CD8-positive, alpha-beta memory T cell (primary cell): ENCODE data around the gene CAMKMT. TPM values are rescaled to one million over a fixed set of nuclear protein-coding genes. Genes with fewer than 3 reads are reported as not detected.

Experiments
- CTCF ChIA-PET: fragments of 350-600 bp; sonication (Branson Sonifier 250); formaldehyde crosslinking; loops from one replicate; lab custom pipeline; 2021; ENCODE audit warnings: antibody characterized with exemption; lab: Charles Lee
- POLR2A ChIA-PET: fragments of 350-600 bp; sonication (Branson Sonifier 250); formaldehyde crosslinking; loops from one replicate; lab custom pipeline; 2021; ENCODE audit warnings: antibody characterized with exemption; lab: Charles Lee
- DNase-seq, 5 donors: peaks; one replicate each; pipeline versions ENCODE4 v3.0.0 to v3.0.0-alpha.2; 2020 to 2022; ENCODE audit warnings: mixed read lengths in 1 of 5
- H3K27ac ChIP-seq: one replicate; pipeline ENCODE4 v1.7.0; 2013; ENCODE audit warnings: low read depth, mild to moderate bottlenecking, low read length, moderate library complexity
- H3K27me3 ChIP-seq: 2 replicates; pipeline ENCODE4 v1.7.0; 2013; ENCODE audit warnings: low read length, mild to moderate bottlenecking; ENCODE audit not compliant: insufficient read depth, poor library complexity, severe bottlenecking
- H3K36me3 ChIP-seq: 2 replicates; pipeline ENCODE4 v1.7.0; 2013; ENCODE audit warnings: mild to moderate bottlenecking, low read length, moderate library complexity; ENCODE audit not compliant: insufficient read depth
- H3K4me1 ChIP-seq: 2 replicates; pipeline ENCODE4 v1.7.0; 2013; ENCODE audit warnings: mild to moderate bottlenecking, low read length, moderate library complexity; ENCODE audit not compliant: insufficient read depth
- H3K4me3 ChIP-seq: 2 replicates; pipeline ENCODE4 v1.7.0; 2013; ENCODE audit warnings: mild to moderate bottlenecking, low read length
- H3K9me3 ChIP-seq: 2 replicates; pipeline ENCODE4 v1.7.0; 2013; ENCODE audit warnings: mild to moderate bottlenecking, low read length
- H3K27ac Mint-ChIP-seq, 8 donors: one replicate each; pipeline ENCODE4 v1.8.0; 2020 to 2021; ENCODE audit warnings: mixed read lengths in 8 of 8, mild to moderate bottlenecking in 6 of 8, inconsistent platforms in 3 of 8, moderate library complexity in 3 of 8
- H3K27me3 Mint-ChIP-seq, 2 donors: one replicate each; pipeline ENCODE4 v1.8.0; 2020 to 2021; ENCODE audit warnings: mixed read lengths in 2 of 2, mild to moderate bottlenecking in 1 of 2, moderate library complexity in 1 of 2
- H3K36me3 Mint-ChIP-seq, 3 donors: one replicate each; pipeline ENCODE4 v1.8.0; 2020 to 2021; ENCODE audit warnings: mixed read lengths in 3 of 3, inconsistent platforms in 1 of 3, mild to moderate bottlenecking in 1 of 3
- H3K4me1 Mint-ChIP-seq, 3 donors: one replicate each; pipeline ENCODE4 v1.8.0; 2020 to 2021; ENCODE audit warnings: mixed read lengths in 3 of 3, inconsistent platforms in 1 of 3, mild to moderate bottlenecking in 1 of 3
- H3K4me3 Mint-ChIP-seq, 7 donors: one replicate each; pipeline ENCODE4 v1.8.0; 2020 to 2021; ENCODE audit warnings: mixed read lengths in 7 of 7, mild to moderate bottlenecking in 6 of 7, moderate library complexity in 4 of 7, inconsistent platforms in 2 of 7
- H3K9me3 Mint-ChIP-seq, 5 donors: one replicate each; pipeline ENCODE4 v1.8.0; 2020 to 2022; ENCODE audit warnings: mixed read lengths in 5 of 5, mild to moderate bottlenecking in 3 of 5, moderate library complexity in 2 of 5, inconsistent platforms in 1 of 5
- polyA plus RNA-seq: library from polyadenylated mRNA; unstranded; fragments of 300-500 nt; fragmentation: Illumina TruSeq; gene quantifications from one replicate; pipeline ENCODE4 v1.2.3, GENCODE V29; 2021
- total RNA-seq, 2 experiments: library from RNA; stranded (reverse); gene quantifications; one replicate each; pipeline ENCODE4 v1.2.3, GENCODE V29; 2021

CAMKMT gene
- total and polyA plus RNA-seq, 3 experiments from 2014 or later, result 11.4 to 14.0 (median 11.7) TPM

GRCh38 chr2:44519026-44519425 is 157.3 kb downstream of the CAMKMT start:
- no peaks in the 10 kb centered on the region for H3K27me3 ChIP-seq

GRCh38 chr2:44522846-44523245 is 161.1 kb downstream of the CAMKMT start:
- no peaks in the 10 kb centered on the region for H3K9me3 ChIP-seq
- ChIA-PET POLR2A (no interaction called here), CTCF (no interaction called here)
- no peak overlapping the region for H3K27ac Mint-ChIP-seq
- no peak overlapping the region for H3K27ac ChIP-seq
- H3K9me3 Mint-ChIP-seq, result peaks cover 12 to 36% (median 25%) of the 10 kb centered on the region in 5 donors
- H3K36me3 ChIP-seq, result no peaks in the 10 kb centered on the region
- no peaks in the 10 kb centered on the region for H3K27me3 Mint-ChIP-seq
- DNase-seq, result no peak
- H3K36me3 Mint-ChIP-seq, result peaks cover 11 to 33% (median 15%) of the 10 kb centered on the region in 3 donors
- no peak overlapping the region for H3K4me3 ChIP-seq
- H3K27me3 ChIP-seq, result no peaks in the 10 kb centered on the region
- no peaks in the 10 kb centered on the region for H3K4me1 Mint-ChIP-seq
- H3K4me1 ChIP-seq, result no peaks in the 10 kb centered on the region
- H3K4me3 Mint-ChIP-seq, result no peak overlapping the region

More at GRCh38 chr2:44519026-44519425, 157.3 kb downstream of the CAMKMT start:
- H3K27ac ChIP-seq, result no peak overlapping the region
- Mint-ChIP-seq H3K4me3 (no peak overlapping the region), H3K9me3 (peaks cover 12 to 30% (median 24%) of the 10 kb centered on the region in 5 donors), H3K4me1 (no peaks in the 10 kb centered on the region), H3K27me3 (no peaks in the 10 kb centered on the region), H3K27ac (no peak overlapping the region), H3K36me3 (peaks cover 14 to 30% (median 16%) of the 10 kb centered on the region in 3 donors)
- no peaks in the 10 kb centered on the region for H3K36me3 ChIP-seq
- no peak for DNase-seq
- no peak overlapping the region for H3K4me3 ChIP-seq
- CTCF ChIA-PET, result no interaction called here
- POLR2A ChIA-PET, result no interaction called here
- no peaks in the 10 kb centered on the region for H3K9me3 ChIP-seq
- H3K4me1 ChIP-seq, result no peaks in the 10 kb centered on the region

GRCh38 chr2:44524347-44524926 is 162.7 kb downstream of the CAMKMT start:
- H3K4me1 Mint-ChIP-seq, result no peaks in the 10 kb centered on the region
- Histone ChIP-seq H3K9me3 (no peaks in the 10 kb centered on the region), H3K27ac (no peak overlapping the region), H3K4me1 (no peaks in the 10 kb centered on the region), H3K4me3 (no peak overlapping the region), H3K36me3 (no peaks in the 10 kb centered on the region), H3K27me3 (no peaks in the 10 kb centered on the region)
- peaks cover 9 to 28% (median 15%) of the 10 kb centered on the region in 3 donors for H3K36me3 Mint-ChIP-seq
- H3K27me3 Mint-ChIP-seq, result no peaks in the 10 kb centered on the region
- ChIA-PET POLR2A (no interaction called here), CTCF (no interaction called here)
- no peak for DNase-seq
- H3K9me3 Mint-ChIP-seq, result peaks cover 12 to 35% (median 24%) of the 10 kb centered on the region in 5 donors
- no peak overlapping the region for H3K4me3 Mint-ChIP-seq
- peak overlapping the region in 1 of 8 donors; percentile 23 for H3K27ac Mint-ChIP-seq

- Histone ChIP-seq H3K27me3 (no peaks in the 10 kb centered on the region), H3K4me1 (no peaks in the 10 kb centered on the region), H3K9me3 (no peaks in the 10 kb centered on the region), H3K36me3 (no peaks in the 10 kb centered on the region), H3K27ac (no peak overlapping the region), H3K4me3 (no peak overlapping the region)
- Mint-ChIP-seq H3K4me3 (no peak overlapping the region), H3K9me3 (peaks cover 8 to 22% (median 13%) of the 10 kb centered on the region in 5 donors), H3K27me3 (peaks cover 0 to 2% of the 10 kb centered on the region in 2 donors), H3K36me3 (peaks cover 8 to 16% (median 9%) of the 10 kb centered on the region in 3 donors), H3K4me1 (no peaks in the 10 kb centered on the region), H3K27ac (no peak overlapping the region)
- no peak for DNase-seq
- ChIA-PET POLR2A (no interaction called here), CTCF (no interaction called here)
Observed at GRCh38 chr2:44526352-44526751, 164.6 kb downstream of the CAMKMT start.

GRCh38 chr2:44528595-44528994 is 166.8 kb downstream of the CAMKMT start:
- Histone ChIP-seq H3K4me1 (no peaks in the 10 kb centered on the region), H3K27me3 (no peaks in the 10 kb centered on the region), H3K36me3 (no peaks in the 10 kb centered on the region), H3K4me3 (no peak overlapping the region), H3K9me3 (no peaks in the 10 kb centered on the region), H3K27ac (no peak overlapping the region)
- ChIA-PET CTCF (no interaction called here), POLR2A (no interaction called here)
- Mint-ChIP-seq H3K4me3 (no peak overlapping the region), H3K27me3 (peaks cover 0 to 2% of the 10 kb centered on the region in 2 donors), H3K4me1 (no peaks in the 10 kb centered on the region), H3K27ac (peak overlapping the region in 2 of 8 donors; percentile 46 to 51), H3K9me3 (peaks cover 0 to 8% (median 0%) of the 10 kb centered on the region in 5 donors), H3K36me3 (peaks cover 10 to 17% (median 10%) of the 10 kb centered on the region in 3 donors)
- no peak for DNase-seq

- H3K27me3 ChIP-seq, result no peaks in the 10 kb centered on the region
- no peak overlapping the region for H3K4me3 ChIP-seq
- Mint-ChIP-seq H3K27me3 (peaks cover 0 to 2% of the 10 kb centered on the region in 2 donors), H3K9me3 (peaks cover 0 to 7% (median 0%) of the 10 kb centered on the region in 5 donors), H3K4me3 (no peak overlapping the region), H3K27ac (no peak overlapping the region), H3K36me3 (peaks cover 11 to 22% (median 12%) of the 10 kb centered on the region in 3 donors), H3K4me1 (no peaks in the 10 kb centered on the region)
- POLR2A ChIA-PET, result no interaction called here
- no peak overlapping the region for H3K27ac ChIP-seq
- CTCF ChIA-PET, result no interaction called here
- DNase-seq, result no peak
- H3K4me1 ChIP-seq, result no peaks in the 10 kb centered on the region
- no peaks in the 10 kb centered on the region for H3K36me3 ChIP-seq
- no peaks in the 10 kb centered on the region for H3K9me3 ChIP-seq
Observed at GRCh38 chr2:44529448-44529847, 167.7 kb downstream of the CAMKMT start.

GRCh38 chr2:44531289-44531688 is 169.5 kb downstream of the CAMKMT start:
- DNase-seq, result no peak
- H3K4me3 Mint-ChIP-seq, result no peak overlapping the region
- peaks cover 0 to 2% (median 0%) of the 10 kb centered on the region in 5 donors for H3K9me3 Mint-ChIP-seq
- H3K27me3 Mint-ChIP-seq, result peaks cover 0 to 2% of the 10 kb centered on the region in 2 donors
- POLR2A ChIA-PET, result no interaction called here
- H3K27ac Mint-ChIP-seq, result no peak overlapping the region
- peaks cover 12 to 34% (median 17%) of the 10 kb centered on the region in 3 donors for H3K36me3 Mint-ChIP-seq
- no peak overlapping the region for H3K27ac ChIP-seq
- CTCF ChIA-PET, result no interaction called here
- H3K4me1 Mint-ChIP-seq, result no peaks in the 10 kb centered on the region
- no peaks in the 10 kb centered on the region for H3K36me3 ChIP-seq
- no peaks in the 10 kb centered on the region for H3K4me1 ChIP-seq
- H3K4me3 ChIP-seq, result no peak overlapping the region
- no peaks in the 10 kb centered on the region for H3K27me3 ChIP-seq
- H3K9me3 ChIP-seq, result no peaks in the 10 kb centered on the region

GRCh38 chr2:44532031-44532430 is 170.3 kb downstream of the CAMKMT start:
- Mint-ChIP-seq H3K9me3 (peaks cover 0 to 2% (median 0%) of the 10 kb centered on the region in 5 donors), H3K36me3 (peaks cover 12 to 35% (median 17%) of the 10 kb centered on the region in 3 donors), H3K27ac (no peak overlapping the region), H3K27me3 (peaks cover 0 to 2% of the 10 kb centered on the region in 2 donors), H3K4me1 (no peaks in the 10 kb centered on the region), H3K4me3 (no peak overlapping the region)
- CTCF ChIA-PET, result no interaction called here
- no peak overlapping the region for H3K4me3 ChIP-seq
- H3K27ac ChIP-seq, result no peak overlapping the region
- POLR2A ChIA-PET, result no interaction called here
- no peaks in the 10 kb centered on the region for H3K9me3 ChIP-seq
- H3K4me1 ChIP-seq, result no peaks in the 10 kb centered on the region
- no peaks in the 10 kb centered on the region for H3K27me3 ChIP-seq
- DNase-seq, result no peak
- no peaks in the 10 kb centered on the region for H3K36me3 ChIP-seq
